NOMO-1 (cell line): ENCODE data around the gene PIK3R5.

Experiments used
- DNase-seq, 2 experiments: peaks; one replicate each; lab custom pipeline; 2025; ENCODE audit not compliant: unreplicated experiment in 2 of 2; lab: John Stamatoyannopoulos, UW

The PIK3R5 gene

GRCh38 chr17:8883353-8883752, 82.2 kb downstream of the PIK3R5 start:
- no peak for DNase-seq

GRCh38 chr17:8881606-8882005, 83.9 kb downstream of the PIK3R5 start:
- no peak for DNase-seq

GRCh38 chr17:8880466-8880865, 85.0 kb downstream of the PIK3R5 start:
- DNase-seq = no peak

- DNase-seq = no peak
These were observed 86.1 kb downstream of the PIK3R5 start for GRCh38 chr17:8879410-8879809.

GRCh38 chr17:8877984-8878383, 87.5 kb downstream of the PIK3R5 start:
- no peak for DNase-seq

GRCh38 chr17:8875957-8876356, 89.5 kb downstream of the PIK3R5 start:
- DNase-seq = no peak

- DNase-seq = no peak
These were observed 90.1 kb downstream of the PIK3R5 start for GRCh38 chr17:8875436-8875835.

- DNase-seq = no peak
These were observed 91.4 kb downstream of the PIK3R5 start for GRCh38 chr17:8873801-8874715.

GRCh38 chr17:8872705-8873435, 92.6 kb downstream of the PIK3R5 start:
- DNase-seq = no peak

- no peak for DNase-seq
These were observed 93.3 kb downstream of the PIK3R5 start for GRCh38 chr17:8872036-8872704.

- DNase-seq = no peak
These were observed 94.4 kb downstream of the PIK3R5 start for GRCh38 chr17:8871081-8871581.

GRCh38 chr17:8870406-8871040, 95.0 kb downstream of the PIK3R5 start:
- DNase-seq = no peak

- DNase-seq = no peak
These were observed 96.2 kb downstream of the PIK3R5 start for GRCh38 chr17:8869114-8869815.

GRCh38 chr17:8868529-8868951, 97.0 kb downstream of the PIK3R5 start:
- no peak for DNase-seq

GRCh38 chr17:8868092-8868491, 97.4 kb downstream of the PIK3R5 start:
- no peak for DNase-seq

GRCh38 chr17:8867361-8867981, 98.0 kb downstream of the PIK3R5 start, which contains the start of gene PIK3R6:
Gene PIK3R6, minus strand, starts transcription at chr17:8867674. Its CDS starts 17,880 bp downstream, at chr17:8849794.
- DNase-seq = peak; percentile 38 to 52

GRCh38 chr17:8865811-8866210, 99.7 kb downstream of the PIK3R5 start:
- no peak for DNase-seq

- DNase-seq = no peak
These were observed 100.1 kb downstream of the PIK3R5 start for GRCh38 chr17:8865385-8865784.

GRCh38 chr17:8862213-8863056, 103.1 kb downstream of the PIK3R5 start:
- no peak for DNase-seq
